Stimulated activated CD8-positive, alpha-beta memory T cell treated with anti-CD3 and anti-CD28 coated beads, Interleukin-7, amount 100 ng/mL, for 24 hours (primary cell): ENCODE measurements around the gene ARL4A.
A peak's percentile ranks its signal among the peaks of the same experiment; 100 is the strongest.
"Not testable (repeated sequence)": the region's sequence is repeated elsewhere in the genome, so short reads cannot be mapped to it uniquely, and the experiment has no call there.

Experiments
- DNase-seq: peaks from one replicate; pipeline ENCODE4 v3.0.0-alpha.2; 2020; ENCODE audit warnings: low read depth

ARL4A gene

DNA sequence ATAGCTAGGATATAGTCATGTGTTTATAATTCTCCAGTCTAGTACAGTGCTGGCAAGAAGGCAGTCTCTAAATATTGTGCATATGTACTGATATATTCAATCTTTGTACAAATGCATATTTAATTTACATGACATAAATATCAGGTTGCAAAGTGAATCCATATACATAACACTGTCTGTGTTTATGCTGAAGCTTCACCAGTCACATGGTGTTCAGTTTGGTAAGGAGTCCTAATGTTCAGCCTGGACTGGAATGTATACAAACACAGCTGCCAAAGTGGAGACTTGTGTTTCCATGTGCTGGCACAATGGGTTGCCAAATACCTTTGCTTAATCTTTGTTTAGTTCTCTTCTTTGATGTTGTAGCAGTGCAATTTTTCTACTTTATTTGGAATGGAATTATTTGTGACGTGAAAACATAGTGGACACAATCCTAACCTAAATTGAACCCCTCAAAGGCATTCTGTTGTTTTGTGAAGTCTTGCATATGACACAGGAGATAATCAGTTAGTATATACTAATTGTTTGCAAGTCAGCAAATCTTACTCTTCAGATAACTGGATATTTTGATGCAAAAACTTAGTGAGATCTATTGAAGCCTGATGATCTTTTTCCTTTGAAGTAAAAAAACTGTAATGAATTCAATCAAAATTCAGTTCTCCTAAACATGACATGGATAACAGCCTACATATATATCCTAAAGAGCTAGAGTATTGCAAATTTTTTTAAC is 17.3 kb upstream of the ARL4A start:
- DNase-seq, result no peak

DNA sequence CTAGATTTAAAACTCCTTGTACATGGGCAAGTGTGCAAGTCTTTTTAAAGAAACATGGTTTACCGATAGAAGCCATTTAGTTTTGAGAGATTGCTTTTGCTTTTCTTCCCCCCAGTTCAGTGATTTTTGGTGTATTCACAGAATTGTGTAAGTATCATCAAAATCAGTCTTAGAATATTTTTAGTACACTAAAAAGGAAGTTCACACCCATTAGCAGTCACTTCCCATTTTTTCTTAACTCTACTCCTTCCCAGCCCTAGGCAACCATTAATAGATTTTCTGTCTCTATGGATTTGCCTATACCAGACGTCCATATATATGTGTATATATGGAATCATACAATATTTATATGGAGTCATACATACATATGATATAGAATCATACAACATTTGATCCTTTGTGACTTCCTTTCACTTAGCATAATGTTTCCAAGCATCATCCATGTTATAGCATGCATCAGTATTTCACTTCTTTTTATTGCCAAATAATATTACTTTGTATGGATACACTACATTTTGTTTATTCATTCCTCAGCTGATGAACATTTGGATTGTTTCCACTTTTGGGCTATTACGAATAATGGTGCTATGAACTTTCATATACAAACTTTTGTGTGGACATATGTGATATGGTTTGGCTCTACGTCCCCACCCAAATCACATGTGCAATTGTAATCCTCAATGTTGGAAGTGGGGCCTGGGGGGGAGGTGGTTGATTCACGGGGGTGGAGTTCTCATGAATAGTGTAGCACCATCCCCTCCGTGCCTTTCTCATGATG is 16.5 kb upstream of the ARL4A start:
- DNase-seq, result no peak

DNA sequence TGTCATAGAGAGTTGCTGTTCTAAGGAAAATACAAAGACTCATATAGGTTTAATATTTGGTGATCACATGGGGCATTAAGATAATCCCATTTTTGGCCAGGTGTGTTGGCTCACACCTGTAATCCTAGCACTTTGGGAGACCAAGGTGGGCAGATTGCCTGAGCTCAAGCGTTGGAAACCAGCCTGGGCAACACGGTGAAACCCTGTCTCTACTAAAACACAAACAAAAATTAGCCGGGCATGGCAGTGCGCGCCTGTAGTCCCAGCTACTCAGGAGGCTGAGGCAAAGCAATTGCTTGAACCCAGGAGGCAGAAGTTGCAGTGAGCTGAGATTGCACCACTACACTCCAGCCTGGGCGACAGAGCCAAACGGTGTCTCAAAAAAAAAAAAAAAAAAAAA is 14.0 kb upstream of the ARL4A start:
- not testable (repeated sequence) for DNase-seq

DNA sequence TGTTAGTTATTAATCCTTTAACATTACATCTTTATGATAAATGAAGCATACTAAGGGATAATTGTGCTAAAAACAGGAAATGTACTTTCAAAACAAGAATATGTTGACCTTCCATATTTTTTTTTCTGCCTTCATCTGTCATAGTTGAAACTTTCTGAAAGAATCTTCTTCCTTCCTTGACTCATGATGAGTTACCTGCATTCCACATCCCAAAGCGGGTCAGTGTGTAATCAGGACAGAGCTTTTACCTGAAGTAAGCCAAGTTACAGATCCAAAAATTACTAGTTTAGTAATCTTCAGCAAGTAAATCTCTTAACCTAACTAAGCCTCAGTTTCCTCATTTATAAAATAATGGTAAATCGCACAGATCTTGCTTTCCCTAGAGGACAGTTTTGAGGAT is 13.4 kb upstream of the ARL4A start:
- no peak for DNase-seq

DNA sequence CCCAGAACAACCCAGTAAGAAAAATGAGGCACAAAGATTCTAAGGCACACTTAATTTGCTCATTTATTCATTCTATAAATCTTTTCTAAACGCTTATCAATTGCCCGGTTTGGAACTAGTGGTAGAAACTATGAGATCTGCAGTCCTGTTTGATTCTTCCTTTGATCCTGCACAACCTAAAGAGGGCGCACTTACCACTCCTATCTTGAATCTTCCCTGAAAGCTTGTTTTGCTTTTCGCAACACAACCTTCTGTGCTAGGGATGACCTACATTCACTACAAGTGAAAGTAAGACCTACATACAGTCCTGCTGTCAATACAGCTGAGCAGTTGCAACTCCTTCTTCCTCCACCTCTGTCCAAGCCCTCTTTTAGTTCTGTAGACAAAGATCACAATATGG is 12.6 kb upstream of the ARL4A start:
- DNase-seq, result no peak

DNA sequence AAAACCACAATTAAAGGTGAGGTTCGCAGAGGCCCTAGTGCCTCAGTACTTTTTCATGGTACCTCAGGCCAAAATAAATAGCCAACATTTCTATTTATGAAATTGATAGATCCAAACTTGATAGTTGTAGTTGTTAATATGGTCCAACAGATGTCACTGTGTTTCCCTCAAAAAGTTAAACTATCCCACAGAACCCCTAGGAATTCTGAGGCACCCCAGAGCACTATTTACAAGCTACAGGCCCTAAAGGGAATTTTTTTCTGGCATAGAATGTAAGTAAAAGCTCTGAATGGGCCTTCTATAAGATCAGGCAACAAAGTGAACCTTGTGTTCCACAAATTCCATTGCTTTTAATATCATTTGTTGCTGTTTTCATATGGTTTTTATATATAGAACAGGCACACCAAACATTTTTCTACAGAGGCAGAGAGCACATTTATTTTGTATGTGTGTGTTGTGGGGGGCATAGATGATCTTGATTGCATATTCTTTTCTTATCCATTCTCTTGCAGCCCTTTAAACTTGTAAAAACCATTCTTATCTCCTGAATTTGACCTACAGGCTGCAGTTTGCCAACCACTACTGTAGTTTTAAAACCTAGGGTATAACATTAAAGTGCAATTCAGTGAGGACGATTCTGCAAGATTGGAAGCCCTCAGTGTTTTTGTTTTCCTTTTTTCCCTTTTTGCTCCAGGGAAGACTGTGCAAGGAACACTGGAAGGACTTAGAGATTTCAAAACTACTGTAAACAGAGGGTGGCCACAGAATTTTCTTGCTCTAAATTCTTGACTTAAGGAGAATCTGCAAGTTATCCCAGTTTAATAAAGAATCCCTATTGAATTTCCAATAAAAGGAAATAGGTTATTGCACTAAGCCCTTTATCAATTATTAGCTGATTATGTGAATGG is 3.5 kb upstream of the ARL4A start:
- no peak for DNase-seq

DNA sequence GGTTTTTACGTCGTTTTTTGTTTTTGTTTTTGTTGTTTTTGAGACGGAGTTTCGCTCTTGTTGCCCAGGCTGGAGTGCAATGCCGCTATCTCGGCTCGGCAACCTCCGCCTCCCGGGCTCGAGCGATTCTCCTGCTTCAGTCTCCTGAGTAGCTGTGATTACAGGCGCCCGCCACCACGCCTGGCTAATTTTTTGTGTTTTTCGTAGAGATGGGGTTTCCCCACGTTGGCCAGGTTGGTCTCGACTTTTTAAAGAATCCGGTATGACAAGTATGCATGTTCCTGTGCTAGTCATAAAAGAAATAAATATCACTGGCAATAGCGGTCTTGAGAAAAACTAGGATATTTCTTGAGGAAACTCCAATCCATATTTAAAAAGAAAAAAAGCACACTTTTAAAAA is 2.7 kb upstream of the ARL4A start:
- no peak for DNase-seq

DNA sequence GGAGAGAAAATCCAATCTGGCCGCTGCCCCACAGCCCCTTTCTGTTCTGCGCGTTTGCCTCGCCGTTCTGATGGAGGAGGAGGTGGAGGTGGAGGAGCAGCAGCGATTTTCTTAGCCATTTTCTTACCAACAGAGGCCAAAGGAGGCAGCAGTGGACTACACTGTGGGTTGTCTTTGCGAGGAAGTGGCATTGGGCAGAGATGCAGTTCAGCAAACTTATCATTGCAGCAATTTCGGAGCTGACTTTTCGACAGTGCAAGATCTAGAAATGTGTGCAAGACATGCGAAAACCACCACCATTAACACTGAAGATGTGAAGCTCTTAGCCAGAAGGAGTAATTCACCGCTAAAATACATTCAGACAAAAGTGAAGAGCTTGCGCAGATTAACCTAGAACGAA is 1.9 kb upstream of the ARL4A start:
- DNase-seq, result no peak

DNA sequence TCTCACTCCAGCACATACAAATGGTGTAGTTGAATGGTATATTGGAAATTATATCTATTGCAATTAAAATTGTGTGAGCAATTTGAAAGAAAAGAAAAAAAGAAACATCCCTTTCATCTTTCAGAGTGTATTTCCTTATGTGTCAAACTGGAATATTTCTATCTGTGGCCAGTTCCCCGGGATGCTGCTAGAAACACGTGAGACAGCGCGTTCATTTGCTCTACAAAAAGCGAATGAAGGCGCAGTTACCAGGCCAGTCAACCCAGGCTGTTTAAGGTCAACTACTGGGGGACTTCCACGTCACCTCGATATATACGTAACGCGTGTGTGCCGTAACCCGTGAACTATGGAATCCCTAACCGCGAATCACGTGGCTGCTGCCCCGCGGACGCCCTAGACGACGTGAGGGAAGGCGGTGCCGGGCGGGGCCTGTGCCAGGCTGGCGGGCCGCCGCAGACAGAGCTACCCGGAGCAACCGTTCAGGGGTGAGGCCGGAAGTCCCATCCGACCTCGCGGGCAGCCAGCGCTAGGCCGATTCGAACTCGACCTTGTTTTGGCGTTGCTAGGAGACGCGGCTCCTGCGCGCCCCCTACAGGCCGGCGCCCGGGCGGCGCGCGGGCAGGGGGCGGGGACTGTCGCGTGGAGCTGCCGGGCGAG is 1.1 kb upstream of the ARL4A start:
- DNase-seq, result peak; percentile 85

DNA sequence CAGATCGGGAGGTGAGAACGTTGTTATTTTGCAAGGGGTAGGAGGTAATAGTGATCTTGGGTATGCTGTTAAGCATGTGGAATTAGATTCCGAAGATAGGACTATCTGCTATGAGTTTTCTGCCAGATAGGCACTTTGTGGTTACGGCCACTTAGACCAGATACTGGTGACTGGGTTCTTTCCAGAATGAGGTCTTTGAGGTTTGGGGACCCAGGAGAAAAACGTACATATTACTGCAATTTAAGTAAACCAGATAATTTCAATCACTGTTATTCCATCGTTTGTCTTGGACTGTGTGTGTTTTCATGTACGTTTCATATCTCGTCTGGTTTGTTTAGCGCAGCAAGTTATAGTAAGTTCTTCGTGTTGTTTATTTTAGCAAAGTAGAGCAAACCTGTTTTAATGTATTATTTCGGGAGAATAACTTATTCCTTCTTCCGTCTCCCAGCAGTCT is 312 bp downstream of the ARL4A start:
- DNase-seq, result no peak

DNA sequence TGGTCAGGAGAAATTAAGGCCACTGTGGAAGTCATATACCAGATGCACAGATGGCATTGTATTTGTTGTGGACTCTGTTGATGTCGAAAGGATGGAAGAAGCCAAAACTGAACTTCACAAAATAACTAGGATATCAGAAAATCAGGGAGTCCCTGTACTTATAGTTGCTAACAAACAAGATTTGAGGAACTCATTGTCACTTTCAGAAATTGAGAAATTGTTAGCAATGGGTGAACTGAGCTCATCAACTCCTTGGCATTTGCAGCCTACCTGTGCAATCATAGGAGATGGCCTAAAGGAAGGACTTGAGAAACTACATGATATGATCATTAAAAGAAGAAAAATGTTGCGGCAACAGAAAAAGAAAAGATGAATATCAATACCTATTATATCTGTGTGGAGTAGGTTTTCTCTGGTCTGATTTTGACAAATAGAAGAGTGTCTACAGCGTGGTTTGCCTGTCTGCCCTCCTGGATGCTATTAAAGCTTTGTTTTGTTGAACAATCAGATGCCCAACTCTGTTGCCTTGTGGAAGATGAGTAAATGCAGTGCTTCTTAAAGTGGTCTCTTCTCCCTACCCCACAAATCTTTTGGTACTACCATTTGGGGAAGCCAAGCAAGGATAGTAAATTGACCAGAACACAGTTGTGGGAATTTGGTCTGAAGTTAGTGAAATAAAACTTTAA is 1.2 kb downstream of the ARL4A start:
- not testable (repeated sequence) for DNase-seq

DNA sequence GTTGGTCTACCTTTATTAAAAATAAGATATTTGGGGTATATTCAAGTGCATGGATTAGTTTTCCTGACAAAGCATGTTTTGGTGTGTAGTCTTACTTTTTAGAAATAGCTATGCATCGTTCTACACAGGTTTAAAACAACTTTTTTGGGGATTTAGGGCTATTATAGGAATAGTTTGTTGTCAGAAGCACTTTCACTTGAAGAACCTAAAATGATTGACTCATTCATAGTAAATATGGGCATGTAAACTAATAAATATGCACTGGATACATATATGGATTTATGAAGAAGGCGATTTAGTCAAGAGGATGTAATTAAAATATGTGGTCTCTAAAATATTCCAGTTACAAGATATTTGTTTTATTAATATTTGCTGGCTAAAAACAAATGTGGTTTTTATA is 2.0 kb downstream of the ARL4A start:
- DNase-seq, result no peak

DNA sequence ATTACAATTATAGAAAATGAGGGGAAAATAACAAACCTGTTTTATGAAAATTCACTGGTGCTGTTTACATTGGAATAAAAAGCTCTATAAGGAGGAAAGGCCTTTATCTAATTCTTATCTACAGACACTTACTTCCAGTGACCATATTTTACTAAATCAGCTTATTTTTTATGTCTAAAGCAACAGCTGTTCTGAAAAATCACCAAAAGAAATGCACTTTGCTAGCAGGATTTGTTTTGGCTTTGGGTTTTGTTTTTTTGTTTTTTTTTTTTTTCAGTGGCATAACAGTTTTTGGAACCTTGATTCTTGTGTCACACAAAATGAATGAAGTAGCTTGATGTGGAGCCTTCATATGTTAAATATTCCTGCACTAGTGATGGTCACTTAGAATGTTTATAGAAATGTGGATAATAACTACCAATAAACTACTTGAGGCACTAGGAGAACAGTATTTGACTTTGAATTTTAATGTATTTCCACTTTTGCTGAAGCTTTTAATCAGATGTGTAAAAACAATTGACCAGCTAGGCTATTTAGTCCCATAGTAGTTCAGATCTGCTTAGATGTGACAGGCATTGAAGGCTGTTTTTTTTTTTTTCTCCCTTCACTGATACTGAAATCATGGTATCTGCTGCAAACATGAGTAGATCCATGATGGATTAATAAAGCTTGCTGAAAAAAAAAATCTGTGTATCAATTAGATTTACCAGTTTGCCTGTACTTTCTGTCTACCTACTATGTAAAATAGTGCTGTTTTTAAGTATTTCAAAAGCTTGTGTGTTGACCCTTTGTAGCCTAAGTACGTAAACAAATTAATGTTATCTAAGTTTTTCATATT is 2.8 kb downstream of the ARL4A start:
- DNase-seq, result no peak

DNA sequence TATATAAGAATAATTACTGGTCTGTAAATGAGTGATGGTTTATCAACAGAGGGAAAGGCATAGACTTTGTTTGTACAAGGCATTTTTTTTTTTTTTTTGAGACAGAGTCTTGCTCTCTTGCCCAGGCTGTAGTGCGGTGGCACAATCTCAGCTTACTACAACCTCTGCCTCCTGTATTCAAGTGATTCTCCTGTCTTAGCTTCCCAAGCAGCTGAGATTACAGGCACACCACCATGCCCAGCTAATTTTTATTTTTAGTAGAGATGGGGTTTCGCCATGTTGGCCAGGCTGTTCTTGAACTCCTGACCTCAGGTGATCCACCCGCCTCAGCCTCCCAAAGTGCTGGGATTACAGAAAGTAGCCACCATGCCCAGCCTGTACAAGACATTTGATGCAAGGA is 4.0 kb downstream of the ARL4A start:
- not testable (repeated sequence) for DNase-seq

DNA sequence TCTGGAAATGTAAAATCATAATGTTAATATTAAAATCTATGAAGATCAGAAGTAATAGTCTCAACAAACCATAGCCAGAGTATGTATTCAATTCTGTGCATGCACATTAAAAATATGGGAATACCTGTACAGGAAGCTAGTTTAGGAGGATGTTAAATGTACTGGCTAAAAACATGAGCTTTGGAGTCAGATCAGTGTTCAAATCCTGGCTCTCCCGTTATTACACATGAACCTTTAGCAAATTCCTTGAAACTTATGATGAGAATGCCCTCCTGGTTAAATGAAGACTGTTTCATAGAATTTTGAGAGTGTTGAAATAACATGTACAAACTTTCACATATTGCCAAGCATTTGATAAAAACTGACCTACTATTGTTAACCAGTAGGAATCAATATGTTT is 4.6 kb downstream of the ARL4A start:
- no peak for DNase-seq

DNA sequence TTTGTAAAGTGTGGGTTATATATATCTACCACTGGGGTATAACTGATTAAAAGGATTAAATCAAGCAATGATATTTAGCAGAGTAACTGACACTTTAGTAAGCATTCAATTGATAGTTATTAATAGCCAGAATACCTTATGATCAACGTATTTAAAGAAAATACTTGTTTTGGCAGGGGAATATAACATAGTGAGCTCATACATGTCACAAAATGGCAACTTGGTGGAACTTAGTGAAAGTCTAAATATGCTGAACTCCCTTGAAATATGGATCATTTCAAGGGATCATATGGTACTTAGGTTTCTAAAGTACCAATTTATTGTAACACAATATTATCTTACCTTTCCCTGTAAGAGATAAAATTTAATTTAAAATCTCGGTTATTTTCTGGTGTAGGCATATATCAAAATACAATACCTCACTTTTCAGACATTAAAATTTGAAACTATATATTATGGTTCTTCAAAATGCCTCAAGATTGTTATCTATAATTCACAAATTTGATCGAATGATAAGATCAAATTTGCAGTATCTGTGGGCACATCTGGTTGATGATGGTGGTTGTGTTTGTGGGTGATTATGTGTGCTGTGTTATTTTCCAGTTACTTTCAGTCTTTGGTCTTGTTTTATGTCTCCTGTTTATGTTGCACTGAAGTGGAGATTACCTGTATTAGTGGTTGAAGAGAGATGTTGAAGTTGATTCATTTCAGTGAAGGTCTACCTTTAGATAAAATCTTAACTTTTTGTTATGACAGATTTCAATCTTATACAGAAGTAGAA is 5.2 kb downstream of the ARL4A start:
- DNase-seq, result no peak

DNA sequence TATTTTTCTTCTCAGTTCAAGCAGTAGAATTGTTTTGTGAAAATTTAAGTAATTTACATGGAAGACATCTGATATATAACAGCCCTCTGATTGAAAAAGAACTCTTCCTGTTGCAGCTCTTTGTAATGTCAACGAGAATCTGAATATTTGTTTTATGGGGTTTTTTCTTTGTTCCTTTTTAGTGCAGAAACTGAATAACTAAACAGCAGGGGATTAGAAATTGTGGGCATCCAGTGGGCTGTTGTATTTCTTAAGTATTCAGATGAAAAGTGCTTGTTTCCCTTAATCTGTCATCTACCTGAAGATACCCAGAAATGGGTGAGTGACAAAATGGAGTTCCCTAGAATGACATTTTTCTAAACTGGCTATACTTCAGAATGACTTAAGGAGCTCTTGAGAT is 7.4 kb downstream of the ARL4A start:
- DNase-seq, result no peak

DNA sequence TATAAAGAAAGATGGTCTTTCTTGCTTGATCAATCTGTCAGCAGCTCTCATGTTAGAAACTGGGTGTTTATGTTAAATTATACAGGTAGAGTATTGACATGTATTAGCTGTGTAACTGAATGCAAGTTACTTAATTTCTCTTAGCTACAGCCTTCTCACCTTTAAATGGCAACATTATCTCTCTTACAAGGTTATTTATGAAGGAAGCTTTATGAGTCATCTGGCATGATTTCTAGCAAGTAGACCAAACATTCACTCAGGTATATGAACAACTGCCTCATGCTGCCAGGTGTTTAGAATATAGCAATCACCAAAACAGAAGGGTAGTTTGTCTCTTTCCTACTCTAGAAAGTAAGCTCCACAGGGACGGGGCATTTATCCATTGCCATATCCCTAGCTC is 8.5 kb downstream of the ARL4A start:
- DNase-seq, result no peak

DNA sequence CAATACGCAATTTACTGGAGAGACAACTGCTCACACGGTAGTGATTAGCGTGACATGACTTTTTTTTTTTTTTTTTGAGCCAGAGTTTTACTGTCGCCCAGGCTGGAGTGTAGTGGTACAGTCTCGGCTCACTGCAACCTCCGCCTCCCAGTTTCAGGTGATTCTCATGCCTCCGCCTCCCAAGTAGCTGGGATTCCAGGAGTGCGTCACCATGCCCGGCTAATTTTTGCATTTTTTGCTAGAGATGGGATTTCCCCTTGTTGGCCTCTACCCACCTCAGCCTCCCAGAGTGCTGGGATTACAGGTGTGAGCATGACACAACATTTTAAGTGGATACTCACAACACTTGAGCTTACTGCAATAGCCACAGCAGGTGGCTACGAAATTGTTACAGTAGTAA is 11.9 kb downstream of the ARL4A start:
- no peak for DNase-seq

DNA sequence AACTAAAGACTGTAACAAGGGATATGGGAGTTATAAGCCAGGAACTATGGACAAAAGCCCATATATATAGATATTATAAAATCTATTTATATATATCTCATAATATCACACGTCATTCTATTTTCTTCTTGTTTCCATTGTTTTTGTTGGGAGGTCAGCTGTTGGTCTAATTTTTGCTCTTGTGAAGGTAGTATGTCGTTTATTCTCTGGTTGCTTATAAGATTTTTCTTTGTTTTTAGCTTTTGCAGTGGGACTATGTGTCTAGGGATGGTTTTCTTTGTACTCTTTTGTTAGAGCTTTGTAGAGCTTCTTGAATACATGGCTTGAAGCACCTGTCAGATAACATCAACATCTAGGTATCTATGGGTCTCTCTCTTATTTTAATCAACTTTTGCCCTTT is 14.0 kb downstream of the ARL4A start:
- DNase-seq, result no peak
